Measurements from ENCODE around the gene FAU. TPM values are rescaled to one million over a fixed set of nuclear protein-coding genes. Genes with fewer than 3 reads are reported as not detected.

FAU gene
- total and polyA plus RNA-seq, 10 of the 15 experiments (the other 5 are each of a cell fraction or from before 2014, with no cell fraction given) = 332 to 1,347 (median 990) TPM

GRCh38 chr11:65084598-65085375, 37.1 kb downstream of the FAU start:
- H3K4me2 ChIP-seq (ENCODE audit: control insufficient read depth, insufficient read depth) = peak overlapping the region; percentile 68
- WGBS (ENCODE audit: insufficient coverage, insufficient replicate concordance, low lambda C conversion rate, missing lambda C conversion rate) = 47% methylated on average over 23 of the region's 23 CpGs
- FAIRE-seq (no peak), ATAC-seq (peak; percentile 27), DNase-seq (ENCODE audit: low read depth, low spot score) (no peak)
- RAD21 ChIA-PET (ENCODE audit: unreplicated experiment) = interaction anchor here (1.0 kb wide), 1 partner anchor 9 kb away, joined by 3 read pairs; no protein-coding TSS in a partner anchor
- CTCF ChIA-PET = interaction anchor here (0.8 to 1.5 kb wide), 6 partner anchors 14 to 245 kb away, joined by 3 to 5 read pairs (median 3); partner anchors contain the start of genes FAU, MRPL49 and TM7SF2
- peak overlapping the region; percentile 86 for H3K4me3 ChIP-seq
- POLR2A ChIA-PET = no interaction called here
- SMC1A ChIA-PET (ENCODE audit: uncharacterized antibody, unreplicated experiment) = interaction anchor here (0.8 kb wide), 2 partner anchors 10 to 32 kb away, joined by 3 read pairs; partner anchors contain the start of gene ZNHIT2
- peak overlapping the region; percentile 84 for H3K27ac ChIP-seq (ENCODE audit: control insufficient read depth, insufficient read depth)
- H3K9me3 ChIP-seq (replicated peaks; ENCODE audit: control insufficient read depth, insufficient read depth, low read length) = no peaks in the 10 kb centered on the region
- BruUV-seq (replicated peaks) = TSS peak; percentile 79
- H4K20me1 ChIP-seq (ENCODE audit: control insufficient read depth, insufficient read depth) = no peaks in the 10 kb centered on the region
- H3K36me3 ChIP-seq (ENCODE audit: control insufficient read depth in 2 of 2, insufficient read depth in 2 of 2, low read length in 1 of 2) = peaks cover 7 to 15% of the 10 kb centered on the region in 2 experiments
- H2AFZ ChIP-seq (ENCODE audit: control insufficient read depth, low read depth, low read length) = peak overlapping the region; percentile 82; the same call in 1 of the 2 replicates
- H3K79me2 ChIP-seq (ENCODE audit: control insufficient read depth, insufficient read depth, low read length) = peaks cover 44% of the 10 kb centered on the region
- H3K9ac ChIP-seq (ENCODE audit: control insufficient read depth, insufficient read depth, low read length) = peak overlapping the region; percentile 87
- TF ChIP-seq POLR2A (IDR thresholded peaks at IDR 0.05; ENCODE audit: low read depth, low read length) (peak; percentile 50; the same call in 1 of the 2 replicates), POLR2AphosphoS5 (IDR thresholded peaks at IDR 0.05; ENCODE audit: low read length) (0 out of 2 replicates have a peak, but pooled peaks have one; percentile 15), KDM1A (IDR thresholded peaks at IDR 0.05; ENCODE audit: borderline replicate concordance) (no peak), MAX (IDR thresholded peaks at IDR 0.05; ENCODE audit: low read depth, low read length) (no peak), NFYB (IDR thresholded peaks at IDR 0.05; ENCODE audit: insufficient read depth, low read depth, low read length) (0 out of 2 replicates have a peak, but pooled peaks have one; percentile 30), IRF4 (IDR thresholded peaks at IDR 0.05; ENCODE audit: low read depth, low read length) (no peak), TBL1XR1 (IDR thresholded peaks at IDR 0.05; ENCODE audit: low read depth, low read length) (no peak), LARP7 (IDR thresholded peaks at IDR 0.05) (0 out of 2 replicates have a peak, but pooled peaks have one; percentile 17), GABPA (IDR thresholded peaks at IDR 0.05; ENCODE audit: low read depth) (no peak), BMI1 (IDR thresholded peaks at IDR 0.05; ENCODE audit: borderline replicate concordance) (no peak), CEBPB (IDR thresholded peaks at IDR 0.05; ENCODE audit: borderline replicate concordance in 1 of 2, low read depth in 2 of 2, low read length in 2 of 2) (no peak), STAT3 (IDR thresholded peaks at IDR 0.05; ENCODE audit: low read depth, low read length) (no peak), CHD4 (IDR thresholded peaks at IDR 0.05) (no peak), KAT2A (conservative IDR thresholded peaks at IDR 0.05; ENCODE audit: control insufficient read depth, low read depth, low read length) (no peak), MTA2 (IDR thresholded peaks at IDR 0.05; ENCODE audit: low read depth) (no peak)
- TF ChIP-seq, protein P1, sequence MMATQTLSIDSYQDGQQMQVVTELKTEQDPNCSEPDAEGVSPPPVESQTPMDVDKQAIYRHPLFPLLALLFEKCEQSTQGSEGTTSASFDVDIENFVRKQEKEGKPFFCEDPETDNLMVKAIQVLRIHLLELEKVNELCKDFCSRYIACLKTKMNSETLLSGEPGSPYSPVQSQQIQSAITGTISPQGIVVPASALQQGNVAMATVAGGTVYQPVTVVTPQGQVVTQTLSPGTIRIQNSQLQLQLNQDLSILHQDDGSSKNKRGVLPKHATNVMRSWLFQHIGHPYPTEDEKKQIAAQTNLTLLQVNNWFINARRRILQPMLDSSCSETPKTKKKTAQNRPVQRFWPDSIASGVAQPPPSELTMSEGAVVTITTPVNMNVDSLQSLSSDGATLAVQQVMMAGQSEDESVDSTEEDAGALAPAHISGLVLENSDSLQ (IDR thresholded peaks at IDR 0.05) = no peak
- no peaks in the 10 kb centered on the region for H3K27me3 ChIP-seq (replicated peaks in 1 of 2; ENCODE audit: control insufficient read depth in 2 of 2, insufficient read depth in 2 of 2, low read length in 1 of 2)
- in situ Hi-C loops (cut with MboI) = no loop called here
- intact Hi-C loops (cut with micrococcal nuclease; ENCODE audit: unreplicated experiment) = loop anchor here (2.0 kb wide), 1 partner anchor 72 kb away; no protein-coding TSS in a partner anchor
- H3K4me1 ChIP-seq (ENCODE audit: control insufficient read depth, insufficient read depth, low read length) = peaks cover 18% of the 10 kb centered on the region

Measured in GM12878 (cell line).